Hepatocyte (in vitro differentiated cells): ENCODE results near the gene TMEM150A. TPM values are rescaled to one million over a fixed set of nuclear protein-coding genes. Genes with fewer than 3 reads are reported as not detected.

Experiments used
- DNase-seq: peaks from one replicate; pipeline ENCODE4 v3.0.0-alpha.2; 2016; ENCODE audit warnings: low spot score
- H2AFZ ChIP-seq: fragments of 200-600 bp; sonication (generic); 2 replicates; pipeline ENCODE4 v1.6.0; 2016; ENCODE audit warnings: antibody characterized with exemption, mild to moderate bottlenecking
- H3K27ac ChIP-seq: fragments of 200-600 bp; sonication (generic); 2 replicates; pipeline ENCODE4 v1.5.1; 2016; ENCODE audit warnings: mild to moderate bottlenecking
- H3K27me3 ChIP-seq: fragments of 200-600 bp; sonication (generic); 2 replicates; pipeline ENCODE4 v1.6.1; 2016
- H3K36me3 ChIP-seq: fragments of 200-600 bp; sonication (generic); replicated peaks from 2 replicates; pipeline ENCODE4 v1.5.1; 2016; ENCODE audit warnings: low read depth; ENCODE audit not compliant: insufficient read depth
- H3K4me1 ChIP-seq: fragments of 200-600 bp; sonication (generic); 2 replicates; pipeline ENCODE4 v1.5.1; 2016; ENCODE audit warnings: mild to moderate bottlenecking, moderate library complexity; ENCODE audit not compliant: insufficient read depth
- H3K4me2 ChIP-seq: fragments of 200-600 bp; sonication (generic); 2 replicates; pipeline ENCODE4 v1.6.0; 2016
- H3K4me3 ChIP-seq: fragments of 200-600 bp; sonication (generic); 2 replicates; pipeline ENCODE4 v1.5.1; 2016; ENCODE audit warnings: mild to moderate bottlenecking
- H3K79me2 ChIP-seq: fragments of 200-600 bp; sonication (generic); 2 replicates; pipeline ENCODE4 v1.6.0; 2017; ENCODE audit warnings: mild to moderate bottlenecking
- H3K9me2 ChIP-seq: fragments of 200-600 bp; sonication (generic); replicated peaks from 2 replicates; pipeline ENCODE4 v1.6.0; 2017; ENCODE audit warnings: mild to moderate bottlenecking; ENCODE audit not compliant: insufficient read depth
- H3K9me3 ChIP-seq: fragments of 200-600 bp; sonication (generic); 2 replicates; pipeline ENCODE4 v1.5.1; 2016; ENCODE audit warnings: low read depth, mild to moderate bottlenecking
- H4K20me1 ChIP-seq: fragments of 200-600 bp; sonication (generic); 2 replicates; pipeline ENCODE4 v1.6.0; 2016; ENCODE audit warnings: mild to moderate bottlenecking; ENCODE audit not compliant: insufficient read depth, poor library complexity, severe bottlenecking
- EZH2 ChIP-seq: fragments of 200-600 bp; sonication (generic); IDR thresholded peaks from 2 replicates; pipeline ENCODE4 v1.6.1; 2016; ENCODE audit warnings: antibody characterized with exemption, mild to moderate bottlenecking, borderline replicate concordance
- EZH2phosphoT487 ChIP-seq: fragments of 200-600 bp; sonication (generic); IDR thresholded peaks from one replicate; pipeline ENCODE4 v1.6.1; 2018; ENCODE audit warnings: antibody characterized with exemption, mild to moderate bottlenecking, low read depth, moderate library complexity; ENCODE audit not compliant: unreplicated experiment, severe bottlenecking
- WGBS: methylation state at CpG from one replicate; pipeline ENCODE4 v1.1.6; 2016; ENCODE audit warnings: low lambda C conversion rate; ENCODE audit errors: missing lambda C conversion rate; 5-methylcytosine and 5-hydroxymethylcytosine counted together
- polyA plus RNA-seq: library from polyadenylated mRNA; unstranded; fragments of >200 nt; fragmentation: Nextera tagmentation; extraction: Ambion mirVana; gene quantifications from 2 replicates; pipeline ENCODE4 v1.2.1, GENCODE V29; 2016
- total RNA-seq: library from RNA; depleted of rRNA; stranded (reverse); fragments of >200 nt; gene quantifications from 2 replicates; pipeline ENCODE4 v1.2.3, GENCODE V29; 2014
- TF ChIP-seq, protein P1 (sequence below): fragments of 200-600 bp; sonication (generic); IDR thresholded peaks from 2 replicates; pipeline ENCODE4 v1.5.1; 2016; ENCODE audit warnings: antibody characterized with exemption, mild to moderate bottlenecking; ENCODE audit not compliant: poor library complexity

The TMEM150A gene, protein sequence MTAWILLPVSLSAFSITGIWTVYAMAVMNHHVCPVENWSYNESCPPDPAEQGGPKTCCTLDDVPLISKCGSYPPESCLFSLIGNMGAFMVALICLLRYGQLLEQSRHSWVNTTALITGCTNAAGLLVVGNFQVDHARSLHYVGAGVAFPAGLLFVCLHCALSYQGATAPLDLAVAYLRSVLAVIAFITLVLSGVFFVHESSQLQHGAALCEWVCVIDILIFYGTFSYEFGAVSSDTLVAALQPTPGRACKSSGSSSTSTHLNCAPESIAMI
- total RNA-seq (20.1 and 25.7 TPM in 2 replicates), polyA plus RNA-seq (64.6 and 67.9 TPM in 2 replicates)

GRCh38 chr2:85602476-85603234 lies at the start of gene TMEM150A:
TMEM150A (minus strand) TSS chr2:85602698; CDS start chr2:85601948, 750 bp downstream.
- Histone ChIP-seq H3K4me1 (peaks cover 33% of the 10 kb centered on the region), H3K27me3 (no peaks in the 10 kb centered on the region), H3K9me3 (no peaks in the 10 kb centered on the region), H3K27ac (peak within 1 kb of the TSS; percentile 77), H4K20me1 (no peaks in the 10 kb centered on the region), H3K9me2 (no peaks in the 10 kb centered on the region), H3K4me3 (peak within 1 kb of the TSS; percentile 78), H3K36me3 (no peaks in the 10 kb centered on the region), H2AFZ (peak within 1 kb of the TSS; percentile 73), H3K79me2 (peaks cover 29% of the 10 kb centered on the region), H3K4me2 (peak within 1 kb of the TSS; percentile 78)
- peak; percentile 97 for DNase-seq
- TF ChIP-seq EZH2 (no peak), EZH2phosphoT487 (no peak)
- TF ChIP-seq, protein P1, sequence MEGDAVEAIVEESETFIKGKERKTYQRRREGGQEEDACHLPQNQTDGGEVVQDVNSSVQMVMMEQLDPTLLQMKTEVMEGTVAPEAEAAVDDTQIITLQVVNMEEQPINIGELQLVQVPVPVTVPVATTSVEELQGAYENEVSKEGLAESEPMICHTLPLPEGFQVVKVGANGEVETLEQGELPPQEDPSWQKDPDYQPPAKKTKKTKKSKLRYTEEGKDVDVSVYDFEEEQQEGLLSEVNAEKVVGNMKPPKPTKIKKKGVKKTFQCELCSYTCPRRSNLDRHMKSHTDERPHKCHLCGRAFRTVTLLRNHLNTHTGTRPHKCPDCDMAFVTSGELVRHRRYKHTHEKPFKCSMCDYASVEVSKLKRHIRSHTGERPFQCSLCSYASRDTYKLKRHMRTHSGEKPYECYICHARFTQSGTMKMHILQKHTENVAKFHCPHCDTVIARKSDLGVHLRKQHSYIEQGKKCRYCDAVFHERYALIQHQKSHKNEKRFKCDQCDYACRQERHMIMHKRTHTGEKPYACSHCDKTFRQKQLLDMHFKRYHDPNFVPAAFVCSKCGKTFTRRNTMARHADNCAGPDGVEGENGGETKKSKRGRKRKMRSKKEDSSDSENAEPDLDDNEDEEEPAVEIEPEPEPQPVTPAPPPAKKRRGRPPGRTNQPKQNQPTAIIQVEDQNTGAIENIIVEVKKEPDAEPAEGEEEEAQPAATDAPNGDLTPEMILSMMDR: no peak
- 1% methylated on average over 48 of the region's 73 CpGs for WGBS

- H3K9me3 ChIP-seq: no peaks in the 10 kb centered on the region
- H3K27me3 ChIP-seq: no peaks in the 10 kb centered on the region
- no peak overlapping the region for H3K27ac ChIP-seq
- H2AFZ ChIP-seq: no peak overlapping the region
- no peaks in the 10 kb centered on the region for H3K79me2 ChIP-seq
- TF ChIP-seq EZH2phosphoT487 (no peak), EZH2 (no peak)
- TF ChIP-seq, protein P1: no peak
- 98% methylated on average over 2 of the region's 2 CpGs for WGBS
- DNase-seq: no peak
- no peaks in the 10 kb centered on the region for H3K9me2 ChIP-seq
- H3K4me2 ChIP-seq: no peak overlapping the region
- no peak overlapping the region for H3K4me3 ChIP-seq
- H3K4me1 ChIP-seq: peaks cover 6% of the 10 kb centered on the region
- no peaks in the 10 kb centered on the region for H3K36me3 ChIP-seq
- no peaks in the 10 kb centered on the region for H4K20me1 ChIP-seq
Measured at GRCh38 chr2:85652056-85652455, 49.6 kb upstream of the TMEM150A start.

DNA sequence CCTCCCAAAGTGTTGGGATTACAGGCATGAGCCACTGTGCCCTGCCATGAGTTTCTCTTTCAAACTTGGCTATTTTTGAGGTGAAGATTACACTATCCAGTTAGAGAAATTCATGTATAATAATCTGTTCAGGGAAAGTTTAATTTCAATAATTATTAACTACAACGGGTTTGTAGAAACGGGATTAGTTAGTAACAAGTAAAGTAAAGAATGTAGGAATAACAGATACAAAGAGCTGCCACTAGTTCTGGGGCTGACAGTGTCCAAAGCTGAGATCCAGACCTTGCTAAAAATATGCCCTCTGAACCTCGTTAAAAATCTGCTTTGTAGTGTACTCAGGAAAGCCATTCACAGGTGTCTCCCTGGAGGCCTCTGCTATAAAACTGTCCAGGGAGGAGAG lies 48.6 kb upstream of the TMEM150A start:
- Histone ChIP-seq H3K9me3 (no peaks in the 10 kb centered on the region), H3K27ac (no peak overlapping the region), H2AFZ (no peak overlapping the region), H3K9me2 (no peaks in the 10 kb centered on the region), H3K4me2 (no peak overlapping the region), H3K27me3 (no peaks in the 10 kb centered on the region), H3K79me2 (no peaks in the 10 kb centered on the region), H3K36me3 (no peaks in the 10 kb centered on the region), H3K4me3 (no peak overlapping the region), H3K4me1 (peaks cover 6% of the 10 kb centered on the region), H4K20me1 (no peaks in the 10 kb centered on the region)
- DNase-seq: no peak
- WGBS: 74% methylated on average over 3 of the region's 3 CpGs
- TF ChIP-seq EZH2: no peak

DNA sequence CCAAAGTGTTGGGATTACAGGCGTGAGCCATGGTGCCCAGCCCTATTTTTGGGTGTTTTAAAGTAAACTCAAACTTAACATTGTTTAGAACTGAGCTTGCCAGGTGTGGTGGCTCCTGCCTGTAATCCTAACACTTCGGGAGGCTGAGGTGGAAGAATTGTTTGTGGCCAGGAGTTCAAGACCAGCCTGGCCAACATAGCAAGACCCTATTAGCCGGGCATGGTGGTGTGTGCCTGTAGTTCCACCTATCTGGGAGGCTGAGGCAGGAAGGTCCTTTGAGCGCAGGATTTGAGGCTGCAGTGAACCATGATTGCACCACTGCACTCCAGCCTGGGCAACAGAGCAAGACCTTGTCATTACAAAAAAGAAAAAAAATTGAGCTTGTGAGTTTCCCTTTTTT lies 48.0 kb upstream of the TMEM150A start:
- Histone ChIP-seq H3K79me2 (no peaks in the 10 kb centered on the region), H3K4me2 (no peak overlapping the region), H3K4me3 (no peak overlapping the region), H3K9me2 (no peaks in the 10 kb centered on the region), H3K27ac (no peak overlapping the region), H3K9me3 (no peaks in the 10 kb centered on the region), H4K20me1 (no peaks in the 10 kb centered on the region), H2AFZ (no peak overlapping the region), H3K27me3 (no peaks in the 10 kb centered on the region), H3K36me3 (no peaks in the 10 kb centered on the region), H3K4me1 (peaks cover 6% of the 10 kb centered on the region)
- TF ChIP-seq, protein P1: no peak
- TF ChIP-seq EZH2 (no peak), EZH2phosphoT487 (no peak)
- 97% methylated on average over 4 of the region's 4 CpGs for WGBS
- DNase-seq: no peak
